Measurements from ENCODE around the gene PLXNA4. TPM values are rescaled to one million over a fixed set of nuclear protein-coding genes. Genes with fewer than 3 reads are reported as not detected.

Gene PLXNA4
- total RNA-seq, 1 experiment from 2014 or later, result 0.11 TPM

DNA sequence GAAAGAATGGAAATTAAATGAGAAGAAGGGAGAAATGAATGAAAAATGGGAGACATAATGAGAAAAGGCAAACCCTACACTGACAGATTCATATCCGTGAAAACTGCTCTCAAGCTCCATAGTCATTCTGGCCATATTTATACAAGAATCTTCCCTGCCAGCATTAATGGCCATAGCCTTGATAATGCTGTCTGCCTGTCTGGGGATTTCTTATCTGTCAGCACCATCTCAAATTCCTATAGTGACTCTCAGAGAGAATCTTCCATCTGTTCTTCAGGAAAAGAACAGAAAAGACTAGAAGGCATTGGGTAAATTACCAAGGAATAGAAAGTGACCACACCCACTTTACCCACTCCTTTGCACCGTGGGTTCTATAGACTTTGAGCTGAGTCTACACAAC lies 295.9 kb downstream of the PLXNA4 start:
- no peaks in the 10 kb centered on the region for H3K9me3 ChIP-seq (ENCODE audit: low read depth, low read length, poor library complexity, severe bottlenecking)
- CTCF ChIA-PET, result no interaction called here
- TF ChIP-seq CTCF (conservative IDR thresholded peaks at IDR 0.05; ENCODE audit: low read depth, low read length), result no peak
- no peak for TF ChIP-seq EZH2 (IDR thresholded peaks at IDR 0.05; ENCODE audit: borderline replicate concordance, low read depth, low read length, poor library complexity, severe bottlenecking)
- intact Hi-C loops (cut with micrococcal nuclease; ENCODE audit: unreplicated experiment), result no loop called here
- BruUV-seq (replicated peaks), result no TSS peak
- no peak overlapping the region for H3K27ac ChIP-seq (ENCODE audit: low read depth, low read length, poor library complexity, severe bottlenecking)
- DNase-seq (ENCODE audit: low spot score), result no peak
- H3K27me3 ChIP-seq (replicated peaks; ENCODE audit: insufficient read depth, low read depth, low read length, poor library complexity), result peaks cover 7% of the 10 kb centered on the region
- POLR2A ChIA-PET (ENCODE audit: low non-redundant PET), result no interaction called here
- H3K4me3 ChIP-seq (ENCODE audit: low read depth, low read length, poor library complexity, severe bottlenecking), result no peak overlapping the region
- no peaks in the 10 kb centered on the region for H3K36me3 ChIP-seq (ENCODE audit: insufficient read depth, low read length, poor library complexity, severe bottlenecking)
- H3K4me1 ChIP-seq (ENCODE audit: insufficient read depth, low read length, poor library complexity, severe bottlenecking), result no peaks in the 10 kb centered on the region

GRCh38 chr7:132279718-132280117 lies 296.6 kb downstream of the PLXNA4 start:
- Histone ChIP-seq H3K9me3 (ENCODE audit: low read depth, low read length, poor library complexity, severe bottlenecking) (no peaks in the 10 kb centered on the region), H3K4me3 (ENCODE audit: low read depth, low read length, poor library complexity, severe bottlenecking) (no peak overlapping the region), H3K27me3 (replicated peaks; ENCODE audit: insufficient read depth, low read depth, low read length, poor library complexity) (peaks cover 14% of the 10 kb centered on the region), H3K4me1 (ENCODE audit: insufficient read depth, low read length, poor library complexity, severe bottlenecking) (no peaks in the 10 kb centered on the region), H3K36me3 (ENCODE audit: insufficient read depth, low read length, poor library complexity, severe bottlenecking) (no peaks in the 10 kb centered on the region), H3K27ac (ENCODE audit: low read depth, low read length, poor library complexity, severe bottlenecking) (no peak overlapping the region)
- no peak for DNase-seq (ENCODE audit: low spot score)
- no peak for TF ChIP-seq EZH2 (IDR thresholded peaks at IDR 0.05; ENCODE audit: borderline replicate concordance, low read depth, low read length, poor library complexity, severe bottlenecking)
- TF ChIP-seq CTCF (conservative IDR thresholded peaks at IDR 0.05; ENCODE audit: low read depth, low read length), result no peak
- intact Hi-C loops (cut with micrococcal nuclease; ENCODE audit: unreplicated experiment), result no loop called here
- BruUV-seq (replicated peaks), result no TSS peak
- ChIA-PET POLR2A (ENCODE audit: low non-redundant PET) (no interaction called here), CTCF (no interaction called here)

DNA sequence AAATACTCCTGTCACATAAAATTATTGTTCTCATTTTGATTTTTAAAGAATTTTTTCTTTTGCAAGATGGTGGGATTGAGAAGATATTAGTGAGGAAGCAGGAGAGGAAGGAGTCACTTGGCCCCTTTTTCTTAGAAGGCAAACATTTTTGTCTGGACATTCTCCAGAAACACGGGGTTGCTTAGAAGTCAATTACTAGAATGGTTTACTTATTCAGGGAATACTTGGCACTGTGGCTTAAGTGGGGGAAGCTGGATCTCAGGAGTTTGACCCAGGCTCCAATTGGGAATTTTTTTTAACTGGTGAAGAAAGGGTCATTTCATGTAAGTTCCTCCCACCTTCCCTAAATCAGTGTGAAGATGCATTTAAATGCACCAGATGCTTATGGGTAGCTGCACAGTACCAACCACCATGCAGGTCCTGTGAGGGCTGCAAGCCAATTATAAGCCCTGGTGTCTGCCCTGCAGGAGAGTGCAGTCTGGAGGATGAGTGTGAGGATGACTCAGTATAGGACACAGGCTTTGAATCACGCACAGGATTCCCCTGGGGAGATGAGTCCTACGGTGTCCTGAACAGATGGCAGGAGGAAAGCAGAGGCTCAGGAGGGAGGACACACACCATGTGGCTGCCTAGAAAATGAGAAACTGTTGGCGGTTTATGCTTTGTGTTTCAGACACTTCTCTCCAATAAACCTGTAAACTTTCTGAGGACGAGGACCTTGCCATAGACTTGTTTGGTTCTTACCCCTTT lies 299.1 kb downstream of the PLXNA4 start:
- TF ChIP-seq EZH2 (IDR thresholded peaks at IDR 0.05; ENCODE audit: borderline replicate concordance, low read depth, low read length, poor library complexity, severe bottlenecking) (no peak), CTCF (conservative IDR thresholded peaks at IDR 0.05; ENCODE audit: low read depth, low read length) (no peak)
- peak; percentile 59 for DNase-seq (ENCODE audit: low spot score)
- Histone ChIP-seq H3K9me3 (ENCODE audit: low read depth, low read length, poor library complexity, severe bottlenecking) (no peaks in the 10 kb centered on the region), H3K4me1 (ENCODE audit: insufficient read depth, low read length, poor library complexity, severe bottlenecking) (no peaks in the 10 kb centered on the region), H3K27ac (ENCODE audit: low read depth, low read length, poor library complexity, severe bottlenecking) (no peak overlapping the region), H3K36me3 (ENCODE audit: insufficient read depth, low read length, poor library complexity, severe bottlenecking) (no peaks in the 10 kb centered on the region), H3K27me3 (replicated peaks; ENCODE audit: insufficient read depth, low read depth, low read length, poor library complexity) (peaks cover 19% of the 10 kb centered on the region), H3K4me3 (ENCODE audit: low read depth, low read length, poor library complexity, severe bottlenecking) (no peak overlapping the region)
- CTCF ChIA-PET, result no interaction called here
- intact Hi-C loops (cut with micrococcal nuclease; ENCODE audit: unreplicated experiment), result no loop called here
- no TSS peak for BruUV-seq (replicated peaks)
- POLR2A ChIA-PET (ENCODE audit: low non-redundant PET), result no interaction called here

Measured in A673 (cell line).